Measurements from ENCODE around the gene TRPM4. TPM values are rescaled to one million over a fixed set of nuclear protein-coding genes. Genes with fewer than 3 reads are reported as not detected.

Gene TRPM4
- total and polyA plus RNA-seq, 2 of the 13 experiments (the other 11 are each of a cell fraction or from before 2014, with no cell fraction given), result 1.9 to 4.3 TPM

DNA sequence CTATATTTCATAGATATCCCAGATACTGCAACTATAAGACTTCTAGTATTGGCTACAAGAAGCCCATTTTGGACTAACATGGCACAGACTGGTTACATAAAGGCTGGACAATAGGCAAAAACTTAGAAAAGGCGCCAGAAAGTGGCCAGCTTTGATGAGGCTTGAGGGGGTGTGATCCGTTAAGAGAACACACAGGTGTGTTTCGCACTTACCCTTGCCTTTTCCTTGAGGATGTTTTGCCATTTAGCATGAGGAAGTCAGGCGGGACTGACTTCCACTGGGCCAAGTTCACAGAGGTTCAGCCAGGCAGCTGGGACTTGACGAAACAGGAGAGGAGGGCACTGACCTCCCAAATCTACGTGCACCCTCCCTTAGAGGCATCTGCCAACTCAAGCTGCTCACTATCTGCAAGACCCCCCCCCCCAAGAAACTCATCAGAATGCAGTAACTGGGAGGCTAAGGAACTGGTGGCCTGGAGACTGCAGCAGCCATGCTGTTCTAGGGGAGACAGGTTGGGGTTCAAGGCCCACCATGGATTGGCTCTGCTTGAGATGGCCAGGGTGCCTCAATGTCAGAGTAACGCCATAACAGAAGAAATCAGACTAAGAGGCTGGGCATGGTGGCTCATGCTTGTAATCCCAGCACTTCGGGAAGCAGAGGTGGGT, 47.9 kb upstream of the TRPM4 start:
- BruUV-seq (replicated peaks), result no TSS peak
- peaks cover 17% of the 10 kb centered on the region for H4K20me1 ChIP-seq (ENCODE audit: insufficient read depth, low read length)
- in situ Hi-C loops (cut with HindIII; ENCODE audit: extremely low pct_ligation_motif_present, low pct_unique_long_range_greater_than_20kb) (no loop called here), intact Hi-C loops (cut with micrococcal nuclease; ENCODE audit: unreplicated experiment) (no loop called here)
- peaks cover 9 to 44% of the 10 kb centered on the region in 2 experiments; a peak in 4 of 5 replicates for H3K36me3 ChIP-seq (replicated peaks in 1 of 2; ENCODE audit: control insufficient read depth in 1 of 2, insufficient read depth in 2 of 2, low read length in 2 of 2)
- POLR2A ChIA-PET, result no interaction called here
- no peak for ATAC-seq
- H3K9me3 ChIP-seq (ENCODE audit: low read length), result no peaks in the 10 kb centered on the region
- WGBS (ENCODE audit: low lambda C conversion rate), result 93% methylated on average over 6 of the region's 8 CpGs
- H2AFZ ChIP-seq (ENCODE audit: low read length), result no peak overlapping the region
- no peak overlapping the region for H3K4me2 ChIP-seq (ENCODE audit: low read depth, low read length)
- H3K79me2 ChIP-seq (ENCODE audit: insufficient read depth, low read length), result no peaks in the 10 kb centered on the region
- peaks cover 16% of the 10 kb centered on the region for H3K4me1 ChIP-seq (ENCODE audit: insufficient read depth, low read length)
- CTCF ChIA-PET (ENCODE audit: low intra/inter-chr PET ratio, low total read pairs), result no interaction called here
- no peaks in the 10 kb centered on the region for H3K27me3 ChIP-seq (ENCODE audit: control insufficient read depth in 1 of 2, insufficient read depth in 2 of 2, low read length in 2 of 2)
- H3K9ac ChIP-seq (ENCODE audit: insufficient read depth, low read depth, low read length), result no peak overlapping the region
- no peak overlapping the region for H3K4me3 ChIP-seq (replicated peaks in 1 of 3; ENCODE audit: insufficient read depth in 1 of 3, low read depth in 2 of 3, low read length in 3 of 3)
- no peak for DNase-seq (ENCODE audit: low spot score)
- no peak overlapping the region for H3K27ac ChIP-seq (ENCODE audit: extremely low read length, insufficient read depth, low read length)
- FAIRE-seq, result no peak
- TF ChIP-seq POLR2A (IDR thresholded peaks at IDR 0.05; ENCODE audit: insufficient read depth in 1 of 2, low read depth in 2 of 2, low read length in 2 of 2) (peak in 1 of 2 experiments; percentile 33; a peak in 1 of 4 replicates), HNF4G (IDR thresholded peaks at IDR 0.05; ENCODE audit: borderline replicate concordance, low read depth, low read length) (no peak), HNF4G (CRISPR knock-in tag; IDR thresholded peaks at IDR 0.05; ENCODE audit: borderline replicate concordance, low read depth) (no peak), CENPT (CRISPR knock-in tag; IDR thresholded peaks at IDR 0.05; ENCODE audit: low read depth) (no peak), PRPF4 (IDR thresholded peaks at IDR 0.05; ENCODE audit: low read depth, low read length, poor library complexity, severe bottlenecking) (no peak), PHF21A (CRISPR knock-in tag; IDR thresholded peaks at IDR 0.05) (no peak), EHMT2 (IDR thresholded peaks at IDR 0.05; ENCODE audit: borderline replicate concordance, low read depth, low read length) (no peak), POLR2AphosphoS2 (IDR thresholded peaks at IDR 0.05; ENCODE audit: low read depth, low read length) (0 out of 2 replicates have a peak, but pooled peaks have one; percentile 5), ELF1 (CRISPR knock-in tag; IDR thresholded peaks at IDR 0.05) (no peak), MATR3 (CRISPR knock-in tag; IDR thresholded peaks at IDR 0.05) (no peak), HOXA5 (CRISPR knock-in tag; IDR thresholded peaks at IDR 0.05) (no peak), ZNF713 (CRISPR knock-in tag; IDR thresholded peaks at IDR 0.05) (no peak), SYNCRIP (IDR thresholded peaks at IDR 0.05; ENCODE audit: insufficient read depth, low read depth, low read length) (no peak), KLF13 (CRISPR knock-in tag; IDR thresholded peaks at IDR 0.05) (no peak)
- TF ChIP-seq, protein P1, sequence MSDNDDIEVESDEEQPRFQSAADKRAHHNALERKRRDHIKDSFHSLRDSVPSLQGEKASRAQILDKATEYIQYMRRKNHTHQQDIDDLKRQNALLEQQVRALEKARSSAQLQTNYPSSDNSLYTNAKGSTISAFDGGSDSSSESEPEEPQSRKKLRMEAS (IDR thresholded peaks at IDR 0.05), result no peak
- TF ChIP-seq, protein P2, sequence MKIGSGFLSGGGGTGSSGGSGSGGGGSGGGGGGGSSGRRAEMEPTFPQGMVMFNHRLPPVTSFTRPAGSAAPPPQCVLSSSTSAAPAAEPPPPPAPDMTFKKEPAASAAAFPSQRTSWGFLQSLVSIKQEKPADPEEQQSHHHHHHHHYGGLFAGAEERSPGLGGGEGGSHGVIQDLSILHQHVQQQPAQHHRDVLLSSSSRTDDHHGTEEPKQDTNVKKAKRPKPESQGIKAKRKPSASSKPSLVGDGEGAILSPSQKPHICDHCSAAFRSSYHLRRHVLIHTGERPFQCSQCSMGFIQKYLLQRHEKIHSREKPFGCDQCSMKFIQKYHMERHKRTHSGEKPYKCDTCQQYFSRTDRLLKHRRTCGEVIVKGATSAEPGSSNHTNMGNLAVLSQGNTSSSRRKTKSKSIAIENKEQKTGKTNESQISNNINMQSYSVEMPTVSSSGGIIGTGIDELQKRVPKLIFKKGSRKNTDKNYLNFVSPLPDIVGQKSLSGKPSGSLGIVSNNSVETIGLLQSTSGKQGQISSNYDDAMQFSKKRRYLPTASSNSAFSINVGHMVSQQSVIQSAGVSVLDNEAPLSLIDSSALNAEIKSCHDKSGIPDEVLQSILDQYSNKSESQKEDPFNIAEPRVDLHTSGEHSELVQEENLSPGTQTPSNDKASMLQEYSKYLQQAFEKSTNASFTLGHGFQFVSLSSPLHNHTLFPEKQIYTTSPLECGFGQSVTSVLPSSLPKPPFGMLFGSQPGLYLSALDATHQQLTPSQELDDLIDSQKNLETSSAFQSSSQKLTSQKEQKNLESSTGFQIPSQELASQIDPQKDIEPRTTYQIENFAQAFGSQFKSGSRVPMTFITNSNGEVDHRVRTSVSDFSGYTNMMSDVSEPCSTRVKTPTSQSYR (CRISPR knock-in tag; IDR thresholded peaks at IDR 0.05; ENCODE audit: borderline replicate concordance), result no peak
- TF ChIP-seq, protein P3, sequence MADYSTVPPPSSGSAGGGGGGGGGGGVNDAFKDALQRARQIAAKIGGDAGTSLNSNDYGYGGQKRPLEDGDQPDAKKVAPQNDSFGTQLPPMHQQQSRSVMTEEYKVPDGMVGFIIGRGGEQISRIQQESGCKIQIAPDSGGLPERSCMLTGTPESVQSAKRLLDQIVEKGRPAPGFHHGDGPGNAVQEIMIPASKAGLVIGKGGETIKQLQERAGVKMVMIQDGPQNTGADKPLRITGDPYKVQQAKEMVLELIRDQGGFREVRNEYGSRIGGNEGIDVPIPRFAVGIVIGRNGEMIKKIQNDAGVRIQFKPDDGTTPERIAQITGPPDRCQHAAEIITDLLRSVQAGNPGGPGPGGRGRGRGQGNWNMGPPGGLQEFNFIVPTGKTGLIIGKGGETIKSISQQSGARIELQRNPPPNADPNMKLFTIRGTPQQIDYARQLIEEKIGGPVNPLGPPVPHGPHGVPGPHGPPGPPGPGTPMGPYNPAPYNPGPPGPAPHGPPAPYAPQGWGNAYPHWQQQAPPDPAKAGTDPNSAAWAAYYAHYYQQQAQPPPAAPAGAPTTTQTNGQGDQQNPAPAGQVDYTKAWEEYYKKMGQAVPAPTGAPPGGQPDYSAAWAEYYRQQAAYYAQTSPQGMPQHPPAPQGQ (CRISPR knock-in tag; IDR thresholded peaks at IDR 0.05; ENCODE audit: borderline replicate concordance), result no peak
- TF ChIP-seq, protein P4, sequence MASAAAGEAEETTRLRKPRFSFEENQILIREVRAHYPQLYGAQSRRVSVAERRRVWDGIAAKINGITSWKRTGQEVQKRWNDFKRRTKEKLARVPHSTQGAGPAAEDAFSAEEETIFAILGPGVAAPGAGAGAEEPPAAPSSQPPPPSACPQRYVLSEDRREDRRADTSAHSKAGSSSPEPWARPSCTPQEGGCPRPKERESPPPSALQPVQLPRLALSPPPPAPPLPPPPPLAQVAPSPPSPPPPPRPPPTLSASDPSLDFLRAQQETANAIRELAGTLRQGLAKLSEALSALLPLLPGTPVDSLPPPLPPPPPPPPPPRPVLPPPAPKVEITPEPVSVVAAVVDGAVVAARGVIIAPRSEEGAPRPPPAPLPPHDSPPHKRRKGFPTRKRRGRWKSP (CRISPR knock-in tag; IDR thresholded peaks at IDR 0.05), result no peak

Measured in HepG2 (cell line).